ENCODE data around the gene TAF11L8. TPM values are rescaled to one million over a fixed set of nuclear protein-coding genes. Genes with fewer than 3 reads are reported as not detected.
"Not testable (repeated sequence)": the region's sequence is repeated elsewhere in the genome, so short reads cannot be mapped to it uniquely, and the experiment has no call there.

Gene TAF11L8
- total RNA-seq, 1 donor: not detected

DNA sequence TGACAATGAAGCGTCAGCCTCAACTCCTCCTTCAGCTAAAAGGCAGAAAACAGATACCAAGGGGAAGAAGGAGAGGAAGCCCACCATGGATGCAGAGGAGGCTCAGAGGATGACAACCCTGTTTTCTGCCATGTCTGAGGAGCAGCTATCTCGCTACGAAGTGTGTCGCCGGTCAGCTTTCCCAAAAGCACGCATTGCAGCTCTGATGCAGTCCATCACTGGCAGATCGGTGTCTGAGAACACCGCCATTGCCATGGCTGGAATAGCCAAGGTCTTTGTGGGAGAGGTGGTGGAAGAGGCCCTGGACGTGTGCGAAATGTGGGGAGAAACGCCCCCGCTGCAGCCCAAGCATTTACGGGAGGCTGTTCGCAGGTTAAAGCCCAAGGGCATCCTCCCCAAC, 14.2 kb upstream of the TAF11L8 start:
- no peak overlapping the region for H3K4me3 ChIP-seq (ENCODE audit: low read depth, low read length)
- TF ChIP-seq CTCF (IDR thresholded peaks at IDR 0.05; ENCODE audit: insufficient read depth, low read length): no peak
- no peak for DNase-seq (ENCODE audit: low read depth)

DNA sequence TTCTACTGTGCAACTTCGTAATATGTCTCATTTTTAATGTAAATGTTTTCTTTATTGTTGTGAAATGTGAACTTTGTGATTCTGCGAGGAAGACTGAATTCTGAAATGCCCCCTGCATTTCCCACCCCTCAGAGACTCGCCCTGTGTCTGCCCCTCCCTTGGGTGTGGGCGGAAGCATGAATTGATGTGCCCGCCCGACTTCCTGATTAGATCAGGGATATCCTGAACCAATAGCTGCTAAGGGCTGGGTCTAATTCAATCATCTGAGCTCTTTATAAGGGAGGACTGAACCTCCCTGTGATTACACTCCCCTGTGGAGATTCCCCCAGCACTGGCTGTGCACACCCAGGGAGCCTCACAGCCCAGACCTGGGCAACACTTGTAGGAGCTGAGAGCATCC, 13.1 kb upstream of the TAF11L8 start, which contains the start of gene TAF11L11:
Gene TAF11L11 (plus strand): TSS at position 304 of the 400 bp plus-strand sequence.
- not testable (repeated sequence) for DNase-seq (ENCODE audit: low read depth)

DNA sequence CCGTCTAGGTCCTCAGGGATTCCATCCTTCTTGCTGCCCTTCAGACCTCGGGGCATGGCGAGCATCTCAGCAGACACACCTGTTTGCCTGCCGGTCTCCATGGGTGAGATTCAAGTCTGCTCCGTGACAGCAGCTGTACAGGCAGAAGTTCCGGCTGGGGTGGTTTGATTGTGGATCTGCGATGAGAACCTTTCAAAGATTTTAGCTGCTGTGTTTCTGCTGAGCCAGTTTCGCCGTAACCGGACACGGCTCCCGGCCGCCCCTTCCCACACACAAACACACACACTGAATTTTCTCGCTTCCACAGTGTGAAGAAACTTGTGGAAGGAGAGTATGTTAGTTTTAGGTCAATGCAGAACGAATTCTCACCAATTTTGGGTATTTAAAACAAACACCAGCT, 7.0 kb upstream of the TAF11L8 start, which contains the start of gene TAF11L10:
Gene TAF11L10 (minus strand): TSS at position 101 of the 400 bp plus-strand sequence.
- not testable (repeated sequence) for H3K4me3 ChIP-seq (ENCODE audit: low read depth, low read length); DNase-seq (ENCODE audit: low read depth)

More for the DNA sequence above, 13.1 kb upstream of the TAF11L8 start, which contains the start of gene TAF11L11:
- not testable (repeated sequence) for H3K4me3 ChIP-seq (ENCODE audit: low read depth, low read length)

DNA sequence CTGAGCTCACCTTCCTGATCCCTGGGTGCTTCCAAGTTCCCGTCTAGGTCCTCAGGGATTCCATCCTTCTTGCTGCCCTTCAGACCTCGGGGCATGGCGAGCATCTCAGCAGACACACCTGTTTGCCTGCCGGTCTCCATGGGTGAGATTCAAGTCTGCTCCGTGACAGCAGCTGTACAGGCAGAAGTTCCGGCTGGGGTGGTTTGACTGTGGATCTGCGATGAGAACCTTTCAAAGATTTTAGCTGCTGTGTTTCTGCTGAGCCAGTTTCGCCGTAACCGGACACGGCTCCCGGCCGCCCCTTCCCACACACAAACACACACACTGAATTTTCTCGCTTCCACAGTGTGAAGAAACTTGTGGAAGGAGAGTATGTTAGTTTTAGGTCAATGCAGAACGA, 3.5 kb upstream of the TAF11L8 start, which contains the start of gene TAF11L9:
Gene TAF11L9 (minus strand): TSS at position 140 of the 400 bp plus-strand sequence.
- not testable (repeated sequence) for DNase-seq (ENCODE audit: low read depth); H3K4me3 ChIP-seq (ENCODE audit: low read depth, low read length)

GRCh38 chr5:17585658-17586057, 5.1 kb downstream of the TAF11L8 start, which contains the start of gene TAF11L7:
TAF11L7 (minus strand) TSS chr5:17585758.
- DNase-seq (ENCODE audit: low read depth): not testable (repeated sequence)

More at GRCh38 chr5:17585658-17586057, 5.1 kb downstream of the TAF11L8 start, which contains the start of gene TAF11L7:
- not testable (repeated sequence) for H3K4me3 ChIP-seq (ENCODE audit: low read depth, low read length)

Small RNAs within 50 kb of the gene (small RNA-seq; reads per million reads assigned to genes)
- not detected for gene AC233724.3
- gene AC233724.6: not detected
- not detected for gene AC233724.7

Other genes with a start within 250 kb of the TAF11L8 start
- gene TAF11L2, start 92.7 kb downstream of the TAF11L8 start, total RNA-seq (ENCODE audit: low replicate concordance): not detected in 2 replicates
- not detected in 2 replicates for gene TAF11L3, start 72.6 kb downstream of the TAF11L8 start, total RNA-seq (ENCODE audit: low replicate concordance)
- not detected in 2 replicates for gene TAF11L4, start 69.2 kb downstream of the TAF11L8 start, total RNA-seq (ENCODE audit: low replicate concordance)
- not detected in 2 replicates for gene TAF11L5, start 65.7 kb downstream of the TAF11L8 start, total RNA-seq (ENCODE audit: low replicate concordance)
- gene TAF11L6, start 62.3 kb downstream of the TAF11L8 start, total RNA-seq (ENCODE audit: low replicate concordance): not detected in 2 replicates
- gene TAF11L7, start 5.2 kb downstream of the TAF11L8 start, total RNA-seq (ENCODE audit: low replicate concordance): not detected in 2 replicates
- gene TAF11L9, start 3.4 kb upstream of the TAF11L8 start, total RNA-seq (ENCODE audit: low replicate concordance): not detected in 2 replicates
- gene TAF11L10, start 6.9 kb upstream of the TAF11L8 start, total RNA-seq (ENCODE audit: low replicate concordance): not detected in 2 replicates
- gene TAF11L11, start 13.2 kb upstream of the TAF11L8 start, total RNA-seq (ENCODE audit: low replicate concordance): not detected in 2 replicates
- not detected in 2 replicates for gene TAF11L12, start 19.4 kb upstream of the TAF11L8 start, total RNA-seq (ENCODE audit: low replicate concordance)
- not detected in 2 replicates for gene TAF11L13, start 41.1 kb upstream of the TAF11L8 start, total RNA-seq (ENCODE audit: low replicate concordance)
- not detected in 2 replicates for gene TAF11L14, start 43.5 kb upstream of the TAF11L8 start, total RNA-seq (ENCODE audit: low replicate concordance)